ENCODE measurements around the gene RBMS1. TPM values are rescaled to one million over a fixed set of nuclear protein-coding genes. Genes with fewer than 3 reads are reported as not detected.
"Not testable (repeated sequence)": the region's sequence is repeated elsewhere in the genome, so short reads cannot be mapped to it uniquely, and the experiment has no call there.

RBMS1 gene
- total RNA-seq, 1 experiment from 2014 or later = 73.3 TPM

- no peak for DNase-seq (ENCODE audit: low read depth)
These were observed 7.8 kb upstream of the RBMS1 start for GRCh38 chr2:160501370-160501769.

- DNase-seq (ENCODE audit: low read depth) = no peak
These were observed 6.3 kb upstream of the RBMS1 start for GRCh38 chr2:160499865-160500264.

DNA sequence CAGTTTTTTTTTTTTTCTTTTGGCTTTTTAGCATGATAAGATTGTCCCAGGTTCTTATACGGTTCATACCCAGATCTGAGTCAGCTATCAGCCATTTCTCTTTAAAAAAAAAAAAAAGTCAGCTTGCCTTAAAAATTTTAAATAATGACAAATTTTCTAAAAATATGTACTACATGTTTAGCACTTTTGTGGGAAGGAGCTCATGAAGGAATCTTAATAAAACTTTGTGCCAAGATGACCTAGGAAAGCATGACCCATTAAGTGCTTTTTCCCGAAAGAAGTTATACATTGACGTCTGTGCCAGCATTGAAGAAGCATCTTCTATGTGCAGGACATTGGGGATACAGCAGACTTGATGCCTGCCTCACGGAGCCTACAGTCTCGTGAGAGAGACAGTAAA is 4.5 kb upstream of the RBMS1 start:
- no peak for DNase-seq (ENCODE audit: low read depth)

- DNase-seq (ENCODE audit: low read depth) = peak; percentile 8
These were observed 616 bp upstream of the RBMS1 start for GRCh38 chr2:160494201-160494644.

DNA sequence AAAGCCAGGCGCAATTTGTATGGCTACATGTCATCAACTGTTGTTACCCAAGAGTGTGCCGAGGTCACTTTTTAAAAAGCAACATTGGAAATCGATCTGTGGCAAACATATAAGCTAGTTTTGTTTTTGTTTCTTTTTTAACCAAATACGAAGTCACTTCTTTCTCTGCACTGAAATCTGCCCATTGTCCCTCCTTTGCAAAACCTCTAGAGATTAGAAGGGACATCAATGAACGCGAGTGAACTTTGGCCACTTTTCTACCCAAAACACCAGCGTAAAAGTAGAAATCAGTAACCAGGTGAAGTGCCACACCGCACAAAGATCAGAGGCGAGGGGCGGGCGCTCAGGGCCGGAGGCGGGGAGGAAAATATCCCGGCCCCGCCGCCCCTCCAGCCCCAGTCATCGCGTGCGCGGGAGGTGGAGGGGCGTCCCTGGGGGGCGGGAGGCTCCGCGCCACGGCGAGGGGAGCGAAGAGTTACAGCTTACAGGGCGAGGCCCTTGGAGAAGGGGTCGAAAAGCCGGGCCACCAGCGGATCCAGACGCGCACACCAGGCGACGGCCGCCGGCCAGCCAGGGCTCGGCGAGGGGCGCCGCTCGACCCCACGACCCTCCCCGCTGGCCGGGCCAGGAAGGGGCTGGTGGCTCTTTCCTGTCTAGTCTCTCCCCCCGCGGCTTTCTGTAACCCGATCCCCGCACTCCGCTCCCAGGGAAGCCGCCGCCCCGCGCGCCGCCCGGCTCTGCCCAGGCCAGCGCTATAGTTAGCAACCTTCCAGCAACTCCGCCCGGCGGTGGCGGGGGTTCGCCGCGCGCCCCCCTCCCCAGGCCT is 993 bp downstream of the RBMS1 start:
- DNase-seq (ENCODE audit: low read depth) = peak; percentile 87

- peak; percentile 53 for DNase-seq (ENCODE audit: low read depth)
These were observed 1.7 kb downstream of the RBMS1 start for GRCh38 chr2:160491911-160492371.

DNA sequence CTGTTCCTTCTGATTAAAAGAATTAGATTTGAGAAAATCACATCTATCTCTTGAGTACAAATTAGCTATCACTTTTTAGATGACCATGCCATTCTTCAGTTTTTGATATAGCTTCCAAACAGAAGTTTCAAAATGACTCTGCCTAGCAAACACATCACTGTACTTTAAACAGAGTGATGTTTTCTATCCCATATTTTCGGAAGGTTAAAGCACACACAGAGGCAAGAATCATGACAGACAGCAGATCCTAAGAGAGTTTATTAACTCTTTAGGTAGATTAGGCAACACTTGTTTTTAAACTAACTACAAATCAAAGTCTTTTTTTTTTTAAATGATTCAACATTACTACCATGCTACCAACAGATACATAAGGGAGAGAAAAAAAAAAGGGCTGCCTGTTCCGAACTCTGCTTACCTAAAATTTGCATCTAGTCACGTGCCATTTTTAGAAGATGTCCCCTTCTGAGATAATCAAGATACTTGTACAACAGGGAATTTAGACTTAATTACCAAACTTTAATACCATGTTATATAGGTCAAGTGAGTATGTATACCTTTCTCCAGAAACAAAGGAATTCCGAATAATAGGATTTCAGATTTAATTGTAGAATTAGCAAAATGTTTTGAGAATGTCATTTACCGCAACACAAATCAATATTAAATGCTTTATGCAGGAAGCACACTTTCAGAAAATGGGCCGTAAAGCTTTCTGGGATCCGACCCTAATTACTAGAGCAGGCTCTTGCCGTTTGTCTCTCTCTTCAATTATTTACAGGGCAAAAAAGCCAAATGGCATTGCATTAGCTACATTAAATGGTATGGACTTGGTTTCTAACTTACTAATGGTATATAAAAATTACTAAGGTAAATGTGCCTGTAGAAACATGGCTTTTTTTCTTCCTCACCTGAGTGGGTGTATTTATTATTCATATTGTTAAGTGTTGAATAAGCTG is 2.6 kb downstream of the RBMS1 start:
- no peak for DNase-seq (ENCODE audit: low read depth)

DNA sequence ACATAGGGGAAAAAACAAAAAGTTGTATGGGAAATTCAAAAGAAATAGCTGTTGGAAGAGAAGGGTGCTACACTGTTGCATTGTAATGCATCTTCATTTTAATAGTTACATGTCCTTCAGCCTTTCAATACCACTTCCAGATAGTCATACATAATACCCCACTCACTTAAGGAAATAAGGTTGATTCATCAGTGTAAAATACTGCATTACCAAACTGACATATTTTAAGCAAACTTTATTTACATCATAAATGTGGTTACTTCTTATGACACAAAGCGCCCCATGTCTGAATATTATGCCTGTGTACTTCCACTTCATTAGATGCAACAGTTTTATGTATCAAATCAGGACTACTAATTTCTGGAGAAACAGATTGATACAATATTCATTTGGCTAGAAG is 4.5 kb downstream of the RBMS1 start:
- DNase-seq (ENCODE audit: low read depth) = no peak

- DNase-seq (ENCODE audit: low read depth) = not testable (repeated sequence)
These were observed 5.3 kb downstream of the RBMS1 start for GRCh38 chr2:160488289-160488688.

GRCh38 chr2:160486341-160486740 is 7.3 kb downstream of the RBMS1 start:
- DNase-seq (ENCODE audit: low read depth) = no peak

- DNase-seq (ENCODE audit: low read depth) = no peak
These were observed 8.6 kb downstream of the RBMS1 start for GRCh38 chr2:160484859-160485520.

DNA sequence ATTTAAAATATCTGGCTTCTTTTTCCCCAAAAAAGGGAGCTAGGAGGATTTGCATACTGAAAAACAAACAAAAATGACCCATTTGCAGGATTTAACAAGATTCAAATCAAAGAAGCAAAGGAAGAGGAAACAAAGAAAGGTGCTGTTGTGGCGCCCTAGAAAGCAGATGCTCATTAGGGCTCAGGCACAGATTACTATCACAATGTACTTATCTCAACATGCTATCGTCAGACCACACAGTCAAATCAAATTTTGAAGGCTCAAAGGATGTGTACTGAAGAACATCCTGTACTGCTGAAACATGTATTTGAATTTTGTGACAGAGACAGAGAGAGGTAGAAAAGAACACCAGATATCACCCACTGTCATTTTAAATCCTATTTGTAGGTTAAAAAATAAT is 10.9 kb downstream of the RBMS1 start:
- no peak for DNase-seq (ENCODE audit: low read depth)

- no peak for DNase-seq (ENCODE audit: low read depth)
These were observed 14.3 kb downstream of the RBMS1 start for GRCh38 chr2:160479269-160479668.

DNA sequence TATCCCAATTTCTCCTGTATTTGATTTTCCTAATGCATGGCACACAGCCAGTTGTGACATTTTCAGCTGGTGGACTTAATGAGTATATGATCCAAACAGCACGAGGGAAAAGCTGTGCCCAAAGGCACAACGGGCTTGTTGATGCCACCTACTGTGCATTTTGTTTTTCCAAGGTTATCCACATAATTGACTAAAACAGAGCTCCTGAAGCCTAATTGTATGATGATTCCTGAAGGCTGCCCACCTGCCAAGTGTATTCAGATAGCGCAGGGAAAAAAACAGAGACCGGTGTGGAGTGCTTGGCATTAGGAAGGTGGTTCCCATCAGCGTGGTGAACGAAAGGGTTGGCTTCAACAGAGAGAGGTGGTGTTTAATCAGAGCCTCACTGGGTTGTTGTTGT is 14.9 kb downstream of the RBMS1 start:
- no peak for DNase-seq (ENCODE audit: low read depth)

- DNase-seq (ENCODE audit: low read depth) = no peak
These were observed 16.6 kb downstream of the RBMS1 start for GRCh38 chr2:160477032-160477431.

- no peak for DNase-seq (ENCODE audit: low read depth)
These were observed 18.5 kb downstream of the RBMS1 start for GRCh38 chr2:160474891-160475787.

DNA sequence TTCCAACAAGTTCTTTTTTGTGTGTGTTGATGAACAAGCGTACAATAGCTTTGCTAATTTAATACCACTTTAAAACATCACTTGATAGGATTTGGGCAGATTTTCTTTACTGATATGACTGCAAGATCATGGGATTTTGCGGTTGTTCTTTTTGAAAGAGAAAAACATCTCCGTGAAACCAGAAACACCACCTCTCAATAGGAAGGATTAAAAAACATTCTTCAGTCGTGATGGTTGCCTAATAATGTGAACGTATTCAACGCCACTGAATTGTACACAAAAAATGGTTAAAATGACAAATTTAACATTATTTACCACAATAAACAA is 19.3 kb downstream of the RBMS1 start:
- no peak for DNase-seq (ENCODE audit: low read depth)

DNA sequence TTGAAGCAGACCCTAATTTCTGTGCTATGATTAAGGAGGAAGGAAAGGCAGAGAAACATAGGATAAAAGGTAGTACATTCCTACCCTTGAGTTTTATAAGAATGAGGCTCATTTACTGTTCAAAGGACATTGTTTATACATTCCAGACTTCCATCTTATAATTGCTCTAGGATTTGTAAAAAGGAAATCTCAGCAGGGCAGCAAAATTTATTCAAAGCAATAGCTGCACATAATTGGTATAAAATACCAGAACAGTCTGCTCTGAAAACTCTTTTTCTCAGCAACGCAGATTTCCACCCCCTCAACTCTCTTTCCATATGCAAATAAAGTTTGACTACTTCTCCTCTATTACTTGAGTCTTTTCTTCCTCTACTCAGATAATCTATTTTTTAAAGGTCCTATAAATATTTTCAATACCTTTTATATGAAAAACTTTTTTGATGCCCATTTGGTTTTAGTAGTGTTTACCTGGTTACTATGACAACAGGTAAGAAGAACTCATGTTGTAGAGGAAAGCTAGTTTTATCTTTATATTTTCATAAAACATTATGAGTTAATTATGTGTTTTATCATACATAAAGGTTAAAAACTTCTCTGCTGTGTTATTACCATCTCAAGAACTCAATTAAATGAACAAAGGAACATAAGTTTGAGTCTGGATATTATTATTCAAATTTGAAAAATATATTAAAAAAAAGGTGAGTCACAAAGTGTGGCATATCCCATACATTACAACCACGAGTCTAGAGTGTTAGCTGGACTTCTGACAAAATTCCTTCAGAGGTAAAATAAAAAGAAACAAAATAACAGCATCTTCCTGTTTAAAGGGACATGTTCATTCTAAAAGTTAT is 19.9 kb downstream of the RBMS1 start:
- DNase-seq (ENCODE audit: low read depth) = no peak

- DNase-seq (ENCODE audit: low read depth) = peak; percentile 12
These were observed 20.8 kb downstream of the RBMS1 start for GRCh38 chr2:160472839-160473251.

GRCh38 chr2:160471950-160472349 is 21.7 kb downstream of the RBMS1 start:
- no peak for DNase-seq (ENCODE audit: low read depth)

Measured in Daoy (cell line).